HUES6 (cell line): Measurements from ENCODE around the gene OGFOD1.

Experiments used
- H3K27ac ChIP-seq: 2 replicates; pipeline ENCODE4 v1.7.0; 2013; ENCODE audit warnings: low read depth, mild to moderate bottlenecking, low read length, inconsistent platforms
- H3K27me3 ChIP-seq: 2 replicates; pipeline ENCODE4 v1.6.1; 2013; ENCODE audit warnings: low read length; ENCODE audit not compliant: control insufficient read depth, insufficient read depth
- H3K36me3 ChIP-seq: 2 replicates; pipeline ENCODE4 v1.6.1; 2013; ENCODE audit warnings: low read length; ENCODE audit not compliant: control insufficient read depth, insufficient read depth
- H3K4me1 ChIP-seq: 2 replicates; pipeline ENCODE4 v1.6.1; 2013; ENCODE audit warnings: low read length; ENCODE audit not compliant: control insufficient read depth, insufficient read depth
- H3K4me3 ChIP-seq: 2 replicates; pipeline ENCODE4 v1.5.1; 2013; ENCODE audit warnings: low read depth, low read length
- H3K9ac ChIP-seq: one replicate; pipeline ENCODE4 v1.6.1; 2013; ENCODE audit warnings: mild to moderate bottlenecking, low read length
- H3K9me3 ChIP-seq: 2 replicates; pipeline ENCODE4 v1.6.1; 2013; ENCODE audit warnings: low read depth, low read length; ENCODE audit not compliant: control insufficient read depth, insufficient read depth

Gene OGFOD1

GRCh38 chr16:56463153-56463552 is 11.8 kb downstream of the OGFOD1 start:
- Histone ChIP-seq H3K36me3 (peaks cover 86% of the 10 kb centered on the region), H3K9me3 (no peaks in the 10 kb centered on the region), H3K27me3 (no peaks in the 10 kb centered on the region), H3K9ac (no peak overlapping the region), H3K27ac (no peak overlapping the region), H3K4me1 (no peaks in the 10 kb centered on the region), H3K4me3 (no peak overlapping the region)

- Histone ChIP-seq H3K27me3 (no peaks in the 10 kb centered on the region), H3K9ac (no peak overlapping the region), H3K9me3 (no peaks in the 10 kb centered on the region), H3K4me3 (no peak overlapping the region), H3K36me3 (peaks cover 94% of the 10 kb centered on the region), H3K4me1 (no peaks in the 10 kb centered on the region), H3K27ac (no peak overlapping the region)
Measured at GRCh38 chr16:56466344-56466743, 15.0 kb downstream of the OGFOD1 start.

GRCh38 chr16:56468800-56469199 is 17.4 kb downstream of the OGFOD1 start:
- Histone ChIP-seq H3K36me3 (peaks cover 96% of the 10 kb centered on the region), H3K9me3 (no peaks in the 10 kb centered on the region), H3K27me3 (no peaks in the 10 kb centered on the region)

GRCh38 chr16:56469748-56470147 is 18.4 kb downstream of the OGFOD1 start:
- no peak overlapping the region for H3K27ac ChIP-seq
- H3K4me3 ChIP-seq = no peak overlapping the region
- H3K4me1 ChIP-seq = 0 out of 2 replicates have a peak, but pooled peaks cover 2% of the 10 kb centered on the region
- no peaks in the 10 kb centered on the region for H3K27me3 ChIP-seq
- H3K9ac ChIP-seq = no peak overlapping the region
- H3K36me3 ChIP-seq = peaks cover 96% of the 10 kb centered on the region
- H3K9me3 ChIP-seq = no peaks in the 10 kb centered on the region

More at GRCh38 chr16:56468800-56469199, 17.4 kb downstream of the OGFOD1 start:
- H3K4me3 ChIP-seq = no peak overlapping the region
- no peaks in the 10 kb centered on the region for H3K4me1 ChIP-seq
- no peak overlapping the region for H3K27ac ChIP-seq
- H3K9ac ChIP-seq = no peak overlapping the region

GRCh38 chr16:56470232-56470631 is 18.9 kb downstream of the OGFOD1 start:
- H3K27me3 ChIP-seq = no peaks in the 10 kb centered on the region
- H3K9ac ChIP-seq = no peak overlapping the region
- H3K27ac ChIP-seq = no peak overlapping the region
- H3K36me3 ChIP-seq = peaks cover 97% of the 10 kb centered on the region
- 0 out of 2 replicates have a peak, but pooled peaks cover 7% of the 10 kb centered on the region for H3K4me1 ChIP-seq
- H3K9me3 ChIP-seq = no peaks in the 10 kb centered on the region
- H3K4me3 ChIP-seq = no peak overlapping the region

GRCh38 chr16:56470666-56471065 is 19.3 kb downstream of the OGFOD1 start:
- Histone ChIP-seq H3K4me3 (no peak overlapping the region), H3K9ac (no peak overlapping the region), H3K27ac (no peak overlapping the region), H3K27me3 (no peaks in the 10 kb centered on the region), H3K4me1 (peaks cover 10% of the 10 kb centered on the region; the same call in 1 of the 2 replicates), H3K9me3 (no peaks in the 10 kb centered on the region), H3K36me3 (peaks cover 97% of the 10 kb centered on the region)

- no peaks in the 10 kb centered on the region for H3K27me3 ChIP-seq
- H3K4me1 ChIP-seq = peaks cover 12% of the 10 kb centered on the region; the same call in 1 of the 2 replicates
- H3K4me3 ChIP-seq = no peak overlapping the region
- H3K36me3 ChIP-seq = peaks cover 80% of the 10 kb centered on the region
- H3K9ac ChIP-seq = no peak overlapping the region
- H3K9me3 ChIP-seq = no peaks in the 10 kb centered on the region
- no peak overlapping the region for H3K27ac ChIP-seq
Measured at GRCh38 chr16:56475201-56475600, 23.8 kb downstream of the OGFOD1 start.

GRCh38 chr16:56477096-56477878 is 25.9 kb downstream of the OGFOD1 start:
- Histone ChIP-seq H3K4me1 (peaks cover 12% of the 10 kb centered on the region; the same call in 1 of the 2 replicates), H3K9me3 (no peaks in the 10 kb centered on the region), H3K36me3 (peaks cover 59% of the 10 kb centered on the region), H3K27ac (no peak overlapping the region), H3K27me3 (no peaks in the 10 kb centered on the region), H3K4me3 (no peak overlapping the region), H3K9ac (peak overlapping the region; percentile 4)

- H3K4me3 ChIP-seq = no peak overlapping the region
- H3K4me1 ChIP-seq = peaks cover 12% of the 10 kb centered on the region; the same call in 1 of the 2 replicates
- H3K9me3 ChIP-seq = no peaks in the 10 kb centered on the region
- H3K36me3 ChIP-seq = peaks cover 53% of the 10 kb centered on the region
- H3K9ac ChIP-seq = no peak overlapping the region
- no peak overlapping the region for H3K27ac ChIP-seq
- H3K27me3 ChIP-seq = no peaks in the 10 kb centered on the region
Measured at GRCh38 chr16:56478281-56479049, 27.1 kb downstream of the OGFOD1 start.

- peaks cover 44% of the 10 kb centered on the region for H3K36me3 ChIP-seq
- H3K9me3 ChIP-seq = no peaks in the 10 kb centered on the region
- H3K4me3 ChIP-seq = no peak overlapping the region
- H3K4me1 ChIP-seq = peaks cover 12% of the 10 kb centered on the region; the same call in 1 of the 2 replicates
- no peak overlapping the region for H3K27ac ChIP-seq
- no peak overlapping the region for H3K9ac ChIP-seq
- no peaks in the 10 kb centered on the region for H3K27me3 ChIP-seq
Measured at GRCh38 chr16:56479469-56479868, 28.1 kb downstream of the OGFOD1 start.
